Karpas-422 (cell line): ENCODE measurements around the gene CACNA1F. TPM values are rescaled to one million over a fixed set of nuclear protein-coding genes. Genes with fewer than 3 reads are reported as not detected.
A peak's percentile ranks its signal among the peaks of the same experiment; 100 is the strongest.

Experiments used
- DNase-seq: peaks from one replicate; pipeline ENCODE4 v3.0.0-alpha.2; 2015
- H2AFZ ChIP-seq: fragments of 200-600 bp; sonication (generic); 2 replicates; pipeline ENCODE4 v1.6.1; 2014; ENCODE audit warnings: antibody characterized with exemption, low read length, mixed read lengths
- H3K27ac ChIP-seq: fragments of 200-600 bp; sonication (generic); 2 replicates; pipeline ENCODE4 v1.5.1; 2014; ENCODE audit warnings: mild to moderate bottlenecking, low read length, moderate library complexity
- H3K27me3 ChIP-seq: fragments of 200-600 bp; sonication (generic); 2 replicates; pipeline ENCODE4 v1.6.1; 2014; ENCODE audit warnings: low read length, mixed read lengths
- H3K36me3 ChIP-seq: fragments of 200-600 bp; sonication (generic); 2 replicates; pipeline ENCODE4 v1.6.1; 2014; ENCODE audit warnings: low read length, mixed read lengths; ENCODE audit not compliant: insufficient read depth
- H3K4me1 ChIP-seq: fragments of 200-600 bp; sonication (generic); 2 replicates; pipeline ENCODE4 v1.6.1; 2014; ENCODE audit warnings: mild to moderate bottlenecking, low read length, mixed read lengths
- H3K4me2 ChIP-seq: fragments of 200-600 bp; sonication (generic); 2 replicates; pipeline ENCODE4 v1.6.1; 2014; ENCODE audit warnings: low read length, low read depth, mild to moderate bottlenecking; ENCODE audit not compliant: poor library complexity, severe bottlenecking
- H3K4me3 ChIP-seq: fragments of 200-600 bp; sonication (generic); 2 replicates; pipeline ENCODE4 v1.5.1; 2014; ENCODE audit warnings: mild to moderate bottlenecking, antibody characterized with exemption, low read length, mixed read lengths
- H3K79me2 ChIP-seq: fragments of 200-600 bp; sonication (generic); 2 replicates; pipeline ENCODE4 v1.6.1; 2014; ENCODE audit warnings: mild to moderate bottlenecking, low read length, mixed read lengths
- H3K9ac ChIP-seq: fragments of 200-600 bp; sonication (generic); 2 replicates; pipeline ENCODE4 v1.6.0; 2014; ENCODE audit warnings: low read length
- H3K9me2 ChIP-seq: fragments of 200-600 bp; sonication (generic), shearing (Covaris generic); replicated peaks from 2 replicates; pipeline ENCODE4 v1.6.0; 2014; ENCODE audit warnings: mild to moderate bottlenecking, low read length, moderate library complexity; ENCODE audit not compliant: insufficient read depth
- H3K9me3 ChIP-seq: fragments of 300-700, 200-600 bp; sonication (generic); 2 replicates; pipeline ENCODE4 v1.6.1; 2014; ENCODE audit warnings: low read length, mixed read lengths
- H4K20me1 ChIP-seq: fragments of 200-600 bp; sonication (generic); 2 replicates; pipeline ENCODE4 v1.6.1; 2014; ENCODE audit warnings: mild to moderate bottlenecking, antibody characterized with exemption, low read length, low read depth; ENCODE audit not compliant: insufficient read depth
- total RNA-seq: library from RNA; depleted of rRNA; stranded (reverse); fragments of >200 nt; shearing (Covaris generic); gene quantifications from 2 replicates; pipeline ENCODE4 v1.2.3, GENCODE V29; 2014; ENCODE audit warnings: low replicate concordance

Gene CACNA1F
- total RNA-seq, 1 experiment from 2014 or later: not detected

DNA sequence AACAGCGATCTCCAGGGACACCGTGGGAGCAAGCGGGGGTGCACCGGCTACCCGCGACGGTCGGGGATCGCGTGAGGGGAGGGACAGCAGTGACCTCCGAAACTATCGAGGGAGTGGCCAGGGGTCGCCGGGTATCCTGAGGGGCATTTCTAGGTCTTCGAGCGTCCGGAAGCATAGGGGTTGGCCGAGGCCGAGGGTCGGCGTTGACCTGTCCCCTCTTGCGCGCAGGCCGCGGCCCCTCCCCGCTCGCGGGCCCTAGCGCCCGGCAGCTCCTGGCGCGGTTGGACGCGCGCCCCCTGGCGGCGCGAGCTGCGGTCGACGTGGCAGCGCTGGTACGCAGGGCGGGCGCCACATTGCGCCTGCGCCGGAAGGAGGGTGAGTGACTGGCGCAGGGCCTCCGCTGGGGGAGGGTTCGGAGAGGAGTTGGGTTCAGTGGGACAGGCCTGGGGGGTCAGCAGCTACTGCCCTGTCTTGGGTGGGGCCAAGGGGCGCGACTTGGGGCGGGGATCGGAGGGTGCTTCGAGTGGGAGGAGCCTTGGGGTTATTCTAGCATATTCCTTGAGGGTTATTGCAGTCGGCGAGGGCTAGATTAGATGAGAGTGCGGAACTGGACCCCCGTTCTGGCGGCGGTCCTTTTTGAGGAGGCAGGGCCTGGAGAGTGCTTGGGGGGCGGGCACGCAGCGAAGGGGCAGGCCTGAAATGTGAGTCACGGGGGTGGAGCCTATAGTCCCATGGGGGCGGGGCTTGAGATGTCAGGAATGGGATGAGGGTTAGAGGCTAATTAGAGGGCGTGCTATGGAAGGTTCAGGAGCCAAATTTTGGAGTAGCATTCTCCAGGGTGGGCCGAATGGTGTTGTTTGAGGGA lies 69.4 kb downstream of the CACNA1F start:
- Histone ChIP-seq H3K27ac (peak overlapping the region; percentile 55; the same call in 1 of the 2 replicates), H3K4me3 (peak overlapping the region; percentile 57; the same call in 1 of the 2 replicates), H3K27me3 (no peaks in the 10 kb centered on the region), H3K9me2 (no peaks in the 10 kb centered on the region), H3K9me3 (no peaks in the 10 kb centered on the region; the same call in 1 of the 2 replicates), H3K9ac (peak overlapping the region; percentile 67), H3K4me2 (peak overlapping the region; percentile 64), H3K79me2 (no peaks in the 10 kb centered on the region), H4K20me1 (no peaks in the 10 kb centered on the region), H3K36me3 (no peaks in the 10 kb centered on the region), H3K4me1 (peaks cover 25% of the 10 kb centered on the region), H2AFZ (no peak overlapping the region; the same call in 1 of the 2 replicates)
- peak; percentile 91 for DNase-seq

DNA sequence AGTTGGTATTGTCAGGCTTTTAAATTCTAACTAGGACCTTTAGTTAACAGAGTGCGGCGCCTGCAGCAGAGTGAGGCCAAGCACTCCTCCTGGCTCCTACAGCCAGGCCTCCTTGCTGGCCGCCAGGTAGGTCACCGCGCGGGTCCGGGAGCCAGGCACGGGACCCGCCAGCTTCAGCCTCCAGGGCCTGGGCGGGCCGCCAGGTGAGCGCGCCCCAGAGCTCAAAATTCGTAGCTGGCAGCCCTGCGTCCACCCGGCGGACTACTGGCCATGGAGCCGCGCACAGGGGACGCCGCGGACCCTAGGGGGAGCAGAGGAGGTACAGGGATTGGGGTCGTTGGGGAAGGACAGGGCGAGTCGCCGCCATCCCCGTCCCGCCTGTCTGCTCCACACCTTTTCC lies 70.5 kb downstream of the CACNA1F start, which contains the start of gene MAGIX:
Gene MAGIX (plus strand): TSS at position 139 of the 400 bp plus-strand sequence. CDS start 132 bp downstream, at position 271.
- H3K27ac ChIP-seq: no peak within 1 kb of the TSS
- peak within 1 kb of the TSS; percentile 54; the same call in 1 of the 2 replicates for H3K4me3 ChIP-seq
- H3K79me2 ChIP-seq: no peaks in the 10 kb centered on the region
- no peaks in the 10 kb centered on the region for H3K36me3 ChIP-seq
- H4K20me1 ChIP-seq: no peaks in the 10 kb centered on the region
- peak within 1 kb of the TSS; percentile 67 for H3K9ac ChIP-seq
- no peak within 1 kb of the TSS; the same call in 1 of the 2 replicates for H2AFZ ChIP-seq
- H3K9me3 ChIP-seq: no peaks in the 10 kb centered on the region; the same call in 1 of the 2 replicates
- H3K4me2 ChIP-seq: peak within 1 kb of the TSS; percentile 64
- no peaks in the 10 kb centered on the region for H3K27me3 ChIP-seq
- no peaks in the 10 kb centered on the region for H3K9me2 ChIP-seq
- no peak for DNase-seq
- peaks cover 21% of the 10 kb centered on the region for H3K4me1 ChIP-seq

DNA sequence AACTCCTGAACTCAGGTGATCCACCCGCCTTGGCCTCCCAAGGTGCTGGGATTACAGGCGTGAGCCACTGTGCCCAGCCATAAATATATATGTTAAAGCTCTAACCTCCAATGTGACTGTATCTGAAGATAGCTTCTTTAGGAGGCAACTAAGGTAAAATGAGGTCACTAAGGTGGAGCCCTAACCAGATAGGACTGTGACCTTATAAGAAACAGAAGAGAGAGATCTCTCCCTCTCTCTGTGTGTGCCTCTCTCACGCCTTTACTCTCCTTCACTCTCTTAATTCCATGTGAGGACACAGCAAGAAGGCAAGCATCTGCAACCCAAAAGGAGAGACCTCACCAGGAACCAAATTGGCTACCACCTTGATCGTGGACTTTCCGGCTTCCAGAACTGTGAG lies 71.5 kb downstream of the CACNA1F start:
- H3K27ac ChIP-seq: no peak overlapping the region

DNA sequence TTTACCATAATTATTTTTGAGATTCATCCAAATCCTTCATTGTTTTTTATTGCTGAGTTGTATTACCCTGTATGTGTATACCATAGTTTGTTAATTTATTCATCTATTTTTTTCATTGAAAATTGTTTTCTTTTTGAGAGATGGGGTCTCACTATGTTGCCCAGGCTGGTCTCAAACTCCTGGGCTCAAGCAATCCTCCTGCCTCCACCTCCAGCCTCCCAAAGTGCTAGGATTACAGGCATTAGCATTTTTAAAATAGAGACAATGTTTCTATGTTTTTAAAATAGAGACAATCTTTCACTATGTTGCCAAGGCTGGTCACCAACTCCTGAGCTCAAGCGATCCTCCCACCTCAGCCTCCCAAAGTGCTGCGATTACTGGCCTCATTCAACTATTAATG lies 72.2 kb downstream of the CACNA1F start:
- H3K27ac ChIP-seq: no peak overlapping the region
- H2AFZ ChIP-seq: no peak overlapping the region
- no peaks in the 10 kb centered on the region; the same call in 1 of the 2 replicates for H3K9me3 ChIP-seq
- H3K9ac ChIP-seq: no peak overlapping the region
- H3K4me1 ChIP-seq: peaks cover 10% of the 10 kb centered on the region
- H3K27me3 ChIP-seq: no peaks in the 10 kb centered on the region
- no peaks in the 10 kb centered on the region for H3K79me2 ChIP-seq
- H3K36me3 ChIP-seq: no peaks in the 10 kb centered on the region
- H3K4me2 ChIP-seq: no peak overlapping the region
- no peak overlapping the region for H3K4me3 ChIP-seq
- no peaks in the 10 kb centered on the region for H3K9me2 ChIP-seq
- no peak for DNase-seq
- no peaks in the 10 kb centered on the region for H4K20me1 ChIP-seq

More for the DNA sequence above, 71.5 kb downstream of the CACNA1F start:
- H3K36me3 ChIP-seq: no peaks in the 10 kb centered on the region
- no peak for DNase-seq
- no peak overlapping the region for H3K9ac ChIP-seq
- no peak overlapping the region for H3K4me3 ChIP-seq
- H3K4me2 ChIP-seq: no peak overlapping the region
- no peaks in the 10 kb centered on the region for H4K20me1 ChIP-seq
- peaks cover 11% of the 10 kb centered on the region for H3K4me1 ChIP-seq
- no peaks in the 10 kb centered on the region; the same call in 1 of the 2 replicates for H3K9me3 ChIP-seq
- H3K79me2 ChIP-seq: no peaks in the 10 kb centered on the region
- no peaks in the 10 kb centered on the region for H3K27me3 ChIP-seq
- H2AFZ ChIP-seq: no peak overlapping the region
- H3K9me2 ChIP-seq: no peaks in the 10 kb centered on the region

DNA sequence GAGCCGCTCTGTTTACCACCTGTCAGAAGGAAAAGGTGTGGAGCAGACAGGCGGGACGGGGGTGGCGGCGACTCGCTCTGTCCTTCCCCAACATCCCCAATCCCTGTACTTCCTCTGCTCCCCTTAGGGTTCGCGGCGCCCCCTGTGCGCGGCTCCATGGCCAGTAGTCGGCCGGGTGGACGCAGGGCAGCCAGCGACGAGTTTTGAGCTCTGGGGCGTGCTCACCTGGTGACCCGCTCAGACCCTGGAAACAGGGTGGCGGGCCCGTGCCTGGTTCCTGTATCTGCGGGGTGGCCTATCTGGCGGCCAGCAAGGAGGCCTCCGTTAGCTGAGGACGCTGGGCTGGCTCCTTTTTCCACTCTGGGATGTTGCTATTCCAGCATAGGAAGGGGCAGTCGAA lies 75.9 kb downstream of the CACNA1F start:
- H3K9ac ChIP-seq: no peak overlapping the region
- H3K9me3 ChIP-seq: no peaks in the 10 kb centered on the region
- H4K20me1 ChIP-seq: no peaks in the 10 kb centered on the region

DNA sequence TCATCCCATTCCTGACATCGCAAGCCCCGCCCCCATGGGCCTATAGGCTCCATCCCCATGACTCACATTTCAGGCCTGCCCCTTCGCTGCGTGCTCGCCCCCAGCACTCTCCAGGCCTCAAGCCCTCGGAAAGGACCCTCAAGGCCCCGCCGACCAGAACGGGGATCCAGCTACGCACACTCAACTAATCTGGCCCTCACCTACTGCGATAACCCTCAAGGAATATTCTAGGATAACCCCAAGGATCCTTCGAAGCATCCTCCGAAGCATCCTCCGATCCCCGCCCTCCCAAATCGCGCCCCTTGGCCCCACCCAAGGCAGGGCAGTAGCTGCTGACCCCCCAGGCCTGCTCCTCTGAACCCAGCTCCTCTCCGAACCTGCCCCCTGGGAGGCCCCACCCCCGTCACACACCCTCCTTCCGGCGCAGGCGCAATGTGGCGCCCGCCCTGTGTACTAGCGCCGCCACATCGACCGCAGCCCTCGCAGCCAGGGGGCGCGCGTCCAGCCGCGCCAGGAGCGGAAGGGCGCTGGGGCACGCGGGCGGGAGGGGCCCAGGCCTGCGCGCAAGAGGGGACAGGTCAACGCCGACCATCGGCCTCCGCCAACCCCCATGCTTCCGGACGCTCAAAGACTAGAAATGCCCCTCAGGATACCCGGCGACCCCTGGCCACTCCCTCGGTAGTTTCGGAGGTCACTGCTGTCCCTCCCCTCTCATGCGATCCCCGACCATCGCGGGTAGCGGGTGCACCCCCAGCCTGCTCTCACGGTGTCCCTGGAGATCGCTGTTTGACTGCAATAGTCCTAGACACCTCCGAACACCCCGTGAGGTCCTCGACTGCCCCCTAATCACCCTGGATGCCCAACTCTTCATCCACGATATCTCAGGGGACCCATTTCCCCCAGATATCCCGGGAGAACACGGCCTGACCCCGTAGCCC lies 77.0 kb downstream of the CACNA1F start:
- H3K4me1 ChIP-seq: peaks cover 17% of the 10 kb centered on the region
- H3K4me2 ChIP-seq: peak overlapping the region; percentile 72
- H3K4me3 ChIP-seq: peak overlapping the region; percentile 68
- no peaks in the 10 kb centered on the region for H3K9me3 ChIP-seq
- no peaks in the 10 kb centered on the region for H4K20me1 ChIP-seq
- H3K9ac ChIP-seq: peak overlapping the region; percentile 86
- H3K9me2 ChIP-seq: no peaks in the 10 kb centered on the region
- H3K36me3 ChIP-seq: no peaks in the 10 kb centered on the region
- H3K79me2 ChIP-seq: no peaks in the 10 kb centered on the region
- peak overlapping the region; percentile 90 for H3K27ac ChIP-seq
- peak; percentile 93 for DNase-seq
- no peaks in the 10 kb centered on the region for H3K27me3 ChIP-seq
- H2AFZ ChIP-seq: peak overlapping the region; percentile 67

More for the DNA sequence above, 75.9 kb downstream of the CACNA1F start:
- Histone ChIP-seq H3K4me2 (no peak overlapping the region), H3K4me1 (peaks cover 17% of the 10 kb centered on the region), H3K36me3 (no peaks in the 10 kb centered on the region), H3K9me2 (no peaks in the 10 kb centered on the region), H3K4me3 (no peak overlapping the region), H3K79me2 (no peaks in the 10 kb centered on the region), H3K27me3 (no peaks in the 10 kb centered on the region), H3K27ac (no peak overlapping the region), H2AFZ (no peak overlapping the region)
- no peak for DNase-seq

DNA sequence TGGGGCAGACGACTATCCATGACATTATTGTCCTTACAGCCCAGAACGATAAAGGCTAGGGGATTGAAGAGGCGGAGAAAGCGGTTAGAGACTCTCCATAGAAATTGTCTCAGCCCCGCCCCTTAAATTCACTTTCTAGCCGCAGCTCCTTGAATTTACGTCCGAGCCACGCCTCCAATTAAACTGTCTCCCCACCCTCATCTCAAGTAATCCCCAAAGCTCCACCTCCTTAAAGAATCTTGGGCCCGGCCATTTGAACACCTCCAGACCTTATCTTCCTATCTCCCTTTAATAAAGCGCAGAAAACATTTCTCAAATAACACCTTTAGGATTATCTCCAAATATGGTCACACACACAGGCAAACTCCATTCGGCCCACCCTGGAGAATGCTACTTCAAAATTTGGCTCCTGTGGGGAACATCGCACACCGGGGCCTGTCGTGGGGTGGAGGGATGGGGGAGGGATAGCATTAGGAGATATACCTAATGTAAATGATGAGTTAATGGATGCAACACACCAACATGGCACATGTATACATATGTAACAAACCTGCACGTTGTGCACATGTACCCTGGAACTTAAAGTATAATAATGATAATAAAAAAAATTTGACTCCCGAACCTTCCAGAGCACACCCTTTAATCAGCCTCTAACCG lies 77.8 kb downstream of the CACNA1F start:
- no peaks in the 10 kb centered on the region for H3K79me2 ChIP-seq
- H3K4me1 ChIP-seq: peaks cover 17% of the 10 kb centered on the region
- H3K9me3 ChIP-seq: no peaks in the 10 kb centered on the region
- H3K27ac ChIP-seq: peak overlapping the region; percentile 90
- peak overlapping the region; percentile 68 for H3K4me3 ChIP-seq
- DNase-seq: peak; percentile 85
- no peaks in the 10 kb centered on the region for H4K20me1 ChIP-seq
- H3K27me3 ChIP-seq: no peaks in the 10 kb centered on the region
- H3K4me2 ChIP-seq: peak overlapping the region; percentile 72
- H3K9me2 ChIP-seq: no peaks in the 10 kb centered on the region
- H3K9ac ChIP-seq: peak overlapping the region; percentile 56
- H2AFZ ChIP-seq: no peak overlapping the region
- no peaks in the 10 kb centered on the region for H3K36me3 ChIP-seq
